Small intestine (tissue), 7 donors: ENCODE measurements around the gene WIF1. TPM values are rescaled to one million over a fixed set of nuclear protein-coding genes. Genes with fewer than 3 reads are reported as not detected.

Experiments used
- DNase-seq, 2 donors: peaks; one replicate each; pipeline versions ENCODE4 v3.0.0 to v3.0.0-alpha.2; 2013
- FAIRE-seq: peaks from 2 replicates; lab custom pipeline; 2012; peaks lifted over from hg19 to GRCh38; lab: Jason Lieb, UNC
- H3K27ac ChIP-seq, 3 donors: one replicate each; pipeline ENCODE4 v1.5.1; 2013; ENCODE audit warnings: low read length in 2 of 3, mild to moderate bottlenecking in 2 of 3, control low read depth in 1 of 3, inconsistent platforms in 1 of 3, low read depth in 1 of 3, moderate library complexity in 1 of 3
- H3K27me3 ChIP-seq, 3 donors: one replicate each; pipeline ENCODE4 v1.6.1; 2013; ENCODE audit warnings: low read length in 3 of 3, inconsistent platforms in 1 of 3; ENCODE audit not compliant: control insufficient read depth in 3 of 3, insufficient read depth in 3 of 3
- H3K36me3 ChIP-seq, 3 donors: one replicate each; pipeline ENCODE4 v1.6.1; 2013; ENCODE audit warnings: low read length in 3 of 3, inconsistent platforms in 1 of 3, low read depth in 1 of 3, mild to moderate bottlenecking in 1 of 3, moderate library complexity in 1 of 3; ENCODE audit not compliant: control insufficient read depth in 3 of 3, insufficient read depth in 2 of 3
- H3K4me1 ChIP-seq, 3 donors: one replicate each; pipeline ENCODE4 v1.6.1; 2013; ENCODE audit warnings: low read length in 2 of 3, inconsistent platforms in 1 of 3, low read depth in 1 of 3, mild to moderate bottlenecking in 1 of 3, moderate library complexity in 1 of 3; ENCODE audit not compliant: control insufficient read depth in 3 of 3, insufficient read depth in 2 of 3
- H3K4me3 ChIP-seq, 3 donors: one replicate each; pipeline ENCODE4 v1.5.1; 2013; ENCODE audit warnings: low read length in 3 of 3, control low read depth in 1 of 3, inconsistent platforms in 1 of 3, low read depth in 1 of 3, mild to moderate bottlenecking in 1 of 3, moderate library complexity in 1 of 3
- H3K9me3 ChIP-seq, 2 donors: one replicate each; pipeline ENCODE4 v1.6.1; 2013; ENCODE audit warnings: low read depth in 1 of 2, low read length in 1 of 2; ENCODE audit not compliant: control insufficient read depth in 2 of 2, insufficient read depth in 1 of 2
- WGBS, 3 donors: extraction: QIAGEN DNeasy Blood & Tissue Kit; methylation state at CpG; one replicate each; pipeline ENCODE4 v1.1.7; 2013; 5-methylcytosine and 5-hydroxymethylcytosine counted together
- polyA plus RNA-seq, 4 donors: library from polyadenylated mRNA; stranded (reverse) in 3 of 4; unstranded in 1 of 4; fragments of 200-250 nt in 3 of 4; fragments of 120-200 nt in 1 of 4; gene quantifications; one replicate each; pipeline versions ENCODE4 v1.2.1 to v1.2.3, GENCODE V29; 2013
- donor health status: healthy with polysubstance abuse.
- donor health status: control.
- donor health status: control.
- donor health status: Bipolar disorder and iron deficiency.
- donor health status: healthy.

Gene WIF1
- polyA plus RNA-seq, 4 donors: 0.30 to 4.6 TPM; not detected in 2

GRCh38 chr12:65162609-65163008 is 41.5 kb upstream of the WIF1 start:
- DNase-seq (no peak), FAIRE-seq (no peak)
- Histone ChIP-seq H3K27me3 (no peaks in the 10 kb centered on the region), H3K4me3 (no peak overlapping the region), H3K36me3 (no peaks in the 10 kb centered on the region), H3K4me1 (no peaks in the 10 kb centered on the region), H3K27ac (no peak overlapping the region), H3K9me3 (no peaks in the 10 kb centered on the region)
- WGBS, 3 donors: 89 to 96% (median 90%) methylated on average over 1 of the region's 1 CpG

- FAIRE-seq: no peak
These were observed 36.0 kb upstream of the WIF1 start for GRCh38 chr12:65157091-65157490.

GRCh38 chr12:65156366-65156841 is 35.3 kb upstream of the WIF1 start:
- no peak overlapping the region for H3K4me3 ChIP-seq
- no peaks in the 10 kb centered on the region for H3K4me1 ChIP-seq
- WGBS, 3 donors: 59 to 85% (median 65%) methylated on average over 2 of the region's 2 CpGs
- no peaks in the 10 kb centered on the region for H3K36me3 ChIP-seq
- DNase-seq: no peak
- no peaks in the 10 kb centered on the region for H3K27me3 ChIP-seq
- no peak for FAIRE-seq
- H3K9me3 ChIP-seq: no peaks in the 10 kb centered on the region
- no peak overlapping the region for H3K27ac ChIP-seq

More at GRCh38 chr12:65157091-65157490, 36.0 kb upstream of the WIF1 start:
- no peak overlapping the region for H3K27ac ChIP-seq
- H3K4me3 ChIP-seq: no peak overlapping the region
- H3K27me3 ChIP-seq: no peaks in the 10 kb centered on the region
- H3K9me3 ChIP-seq: no peaks in the 10 kb centered on the region
- no peak for DNase-seq
- H3K4me1 ChIP-seq: no peaks in the 10 kb centered on the region
- WGBS, 3 donors: 83 to 89% (median 86%) methylated on average over 4 of the region's 4 CpGs
- no peaks in the 10 kb centered on the region for H3K36me3 ChIP-seq

- H3K4me1 ChIP-seq: no peaks in the 10 kb centered on the region
- no peak overlapping the region for H3K27ac ChIP-seq
- no peaks in the 10 kb centered on the region for H3K36me3 ChIP-seq
- WGBS, 3 donors: 61 to 72% (median 68%) methylated on average over 3 of the region's 3 CpGs
- DNase-seq (no peak), FAIRE-seq (no peak)
- no peaks in the 10 kb centered on the region for H3K27me3 ChIP-seq
- no peak overlapping the region for H3K4me3 ChIP-seq
- H3K9me3 ChIP-seq: no peaks in the 10 kb centered on the region
These were observed 34.7 kb upstream of the WIF1 start for GRCh38 chr12:65155784-65156183.

GRCh38 chr12:65152596-65152995 is 31.5 kb upstream of the WIF1 start:
- no peak overlapping the region for H3K4me3 ChIP-seq
- H3K36me3 ChIP-seq: no peaks in the 10 kb centered on the region
- no peaks in the 10 kb centered on the region for H3K9me3 ChIP-seq
- FAIRE-seq: no peak
- no peaks in the 10 kb centered on the region for H3K4me1 ChIP-seq
- H3K27ac ChIP-seq: no peak overlapping the region
- 59 to 93% (median 89%) methylated on average over 1 of the region's 1 CpG for WGBS, 3 donors
- H3K27me3 ChIP-seq: peaks cover 0 to 2% (median 0%) of the 10 kb centered on the region in 3 donors
- no peak for DNase-seq

GRCh38 chr12:65152012-65152411 is 30.9 kb upstream of the WIF1 start:
- Histone ChIP-seq H3K9me3 (no peaks in the 10 kb centered on the region), H3K4me1 (no peaks in the 10 kb centered on the region), H3K36me3 (no peaks in the 10 kb centered on the region), H3K27ac (no peak overlapping the region), H3K27me3 (peaks cover 0 to 2% (median 0%) of the 10 kb centered on the region in 3 donors), H3K4me3 (no peak overlapping the region)
- no peak for FAIRE-seq
- DNase-seq: no peak

- no peak for DNase-seq
These were observed 26.3 kb upstream of the WIF1 start for GRCh38 chr12:65147312-65147905.

GRCh38 chr12:65140738-65141137 is 19.6 kb upstream of the WIF1 start:
- no peak overlapping the region for H3K27ac ChIP-seq
- H3K9me3 ChIP-seq: peaks cover 0 to 2% of the 10 kb centered on the region in 2 donors
- no peak overlapping the region for H3K4me3 ChIP-seq
- no peak for FAIRE-seq
- WGBS, 3 donors: 75 to 81% (median 77%) methylated on average over 1 of the region's 1 CpG
- peaks cover 0 to 8% (median 3%) of the 10 kb centered on the region in 3 donors for H3K27me3 ChIP-seq
- no peaks in the 10 kb centered on the region for H3K4me1 ChIP-seq
- DNase-seq: no peak
- H3K36me3 ChIP-seq: no peaks in the 10 kb centered on the region

More at GRCh38 chr12:65147312-65147905, 26.3 kb upstream of the WIF1 start:
- Histone ChIP-seq H3K9me3 (no peaks in the 10 kb centered on the region), H3K4me1 (no peaks in the 10 kb centered on the region), H3K4me3 (no peak overlapping the region), H3K27ac (no peak overlapping the region), H3K36me3 (no peaks in the 10 kb centered on the region), H3K27me3 (peaks cover 0 to 5% (median 5%) of the 10 kb centered on the region in 3 donors)
- WGBS, 3 donors: 68 to 86% (median 83%) methylated on average over 2 of the region's 2 CpGs
- no peak for FAIRE-seq

GRCh38 chr12:65139389-65139788 is 18.3 kb upstream of the WIF1 start:
- H3K27me3 ChIP-seq: peaks cover 0 to 8% (median 3%) of the 10 kb centered on the region in 3 donors
- WGBS, 3 donors: 65 to 72% (median 66%) methylated on average over 1 of the region's 1 CpG
- DNase-seq (no peak), FAIRE-seq (no peak)
- H3K9me3 ChIP-seq: peaks cover 0 to 4% of the 10 kb centered on the region in 2 donors
- no peak overlapping the region for H3K27ac ChIP-seq
- no peaks in the 10 kb centered on the region for H3K4me1 ChIP-seq
- H3K4me3 ChIP-seq: no peak overlapping the region
- H3K36me3 ChIP-seq: no peaks in the 10 kb centered on the region
